T-helper 2 cell treated with Interferon-gamma antibody and Interleukin-4, amounts not matched to agents 100 ng/mL and 5 ng/mL, for 36 hours (primary cell): ENCODE measurements around the gene PAQR9. TPM values are rescaled to one million over a fixed set of nuclear protein-coding genes. Genes with fewer than 3 reads are reported as not detected.

Experiments used
- intact Hi-C: fragments of 100-400 bp; cut with micrococcal nuclease; formaldehyde crosslinking; loops from one replicate; pipeline ENCODE4 v1.15.1; 2023
- total RNA-seq: library from RNA; stranded (reverse); gene quantifications from 2 replicates; pipeline ENCODE4 v1.2.3, GENCODE V29; 2022

Gene PAQR9
- total RNA-seq: not detected in 2 replicates

- intact Hi-C loops: no loop called here
These were observed at the start of gene PAQR9 for GRCh38 chr3:142963516-142964448. PAQR9 (minus strand) TSS chr3:142963674; CDS start chr3:142963336, 338 bp downstream.

DNA sequence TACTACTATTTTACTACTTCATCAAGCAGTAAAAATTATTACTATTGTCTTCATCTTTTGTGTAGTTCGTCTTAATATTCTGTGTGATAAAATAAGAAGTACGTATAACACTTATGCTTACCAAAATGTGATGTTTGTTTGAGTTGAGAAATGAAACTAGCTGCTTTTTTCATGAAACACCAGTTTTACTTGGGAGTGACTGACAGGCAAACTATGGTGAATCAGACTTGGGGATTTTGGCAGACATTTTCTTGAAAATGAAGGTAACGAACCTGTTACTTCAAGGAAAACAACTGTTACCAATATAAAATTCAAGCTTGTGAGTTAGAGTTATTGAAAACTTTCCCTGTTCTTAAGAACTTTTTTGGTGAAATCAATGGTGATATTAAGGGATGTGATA, 48.2 kb upstream of the PAQR9 start:
- intact Hi-C loops: no loop called here

DNA sequence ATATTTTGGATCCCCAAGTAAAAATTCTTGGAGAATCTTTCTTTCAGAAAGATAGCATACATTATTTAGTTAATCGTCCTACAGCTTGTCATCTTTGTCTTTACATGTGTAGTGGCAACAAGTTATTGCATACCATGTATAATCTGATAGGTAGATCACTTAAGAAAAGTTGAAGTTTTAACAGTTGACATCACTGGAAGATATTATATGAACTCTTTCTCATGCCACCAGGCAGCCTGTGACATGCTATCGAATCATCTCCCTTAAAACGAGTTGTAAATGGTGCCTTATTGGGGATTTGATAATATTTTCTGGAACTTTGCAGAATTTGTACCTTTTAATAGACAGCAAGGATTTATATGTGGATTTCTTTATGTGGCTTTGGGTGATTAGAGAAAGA, 46.5 kb upstream of the PAQR9 start:
- intact Hi-C loops: no loop called here

GRCh38 chr3:143004823-143005222, 41.3 kb upstream of the PAQR9 start:
- intact Hi-C loops: loop anchor here (5.0 kb wide), 3 partner anchors 162 to 1268 kb away; partner anchors contain the start of genes PLS1 and RNF7

GRCh38 chr3:143002727-143003126, 39.3 kb upstream of the PAQR9 start:
- intact Hi-C loops: loop anchor here (2.0 to 5.0 kb wide), 5 partner anchors 14 to 1516 kb away; partner anchors contain the start of genes PLS1, RASA2 and RNF7

DNA sequence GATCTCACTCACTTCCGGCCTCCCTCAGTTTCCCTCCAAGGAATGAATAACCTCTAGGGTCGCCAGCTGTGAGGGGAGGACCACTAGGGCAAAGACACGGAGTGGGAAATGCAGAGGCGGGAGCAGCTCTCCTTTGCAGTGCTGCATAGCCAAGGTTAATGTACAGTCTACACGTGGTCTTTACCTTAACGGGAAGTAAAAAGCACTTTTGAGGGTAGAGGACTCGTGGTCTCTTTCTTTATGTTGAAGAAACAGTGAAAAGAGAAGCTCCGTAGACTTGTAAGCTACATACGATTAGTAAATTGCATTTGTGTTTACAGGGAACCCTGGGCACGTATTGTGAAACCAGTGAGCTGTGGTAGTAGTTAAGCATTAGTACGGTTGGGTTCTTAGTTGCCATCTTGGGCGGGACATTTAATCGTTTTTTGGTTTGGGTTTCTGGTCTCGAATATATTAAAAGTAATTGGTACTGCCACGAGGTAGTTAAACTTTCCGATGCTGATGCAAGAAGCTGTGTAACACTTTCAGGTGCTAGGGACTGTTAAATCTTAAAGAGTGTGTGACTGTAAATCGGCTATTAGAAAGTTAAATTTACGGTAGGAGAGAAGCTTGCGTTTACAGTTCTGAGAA, 38.7 kb upstream of the PAQR9 start:
- intact Hi-C loops: loop anchor here (2.0 to 5.0 kb wide), 5 partner anchors 15 to 1515 kb away; partner anchors contain the start of genes PLS1, RASA2 and RNF7

DNA sequence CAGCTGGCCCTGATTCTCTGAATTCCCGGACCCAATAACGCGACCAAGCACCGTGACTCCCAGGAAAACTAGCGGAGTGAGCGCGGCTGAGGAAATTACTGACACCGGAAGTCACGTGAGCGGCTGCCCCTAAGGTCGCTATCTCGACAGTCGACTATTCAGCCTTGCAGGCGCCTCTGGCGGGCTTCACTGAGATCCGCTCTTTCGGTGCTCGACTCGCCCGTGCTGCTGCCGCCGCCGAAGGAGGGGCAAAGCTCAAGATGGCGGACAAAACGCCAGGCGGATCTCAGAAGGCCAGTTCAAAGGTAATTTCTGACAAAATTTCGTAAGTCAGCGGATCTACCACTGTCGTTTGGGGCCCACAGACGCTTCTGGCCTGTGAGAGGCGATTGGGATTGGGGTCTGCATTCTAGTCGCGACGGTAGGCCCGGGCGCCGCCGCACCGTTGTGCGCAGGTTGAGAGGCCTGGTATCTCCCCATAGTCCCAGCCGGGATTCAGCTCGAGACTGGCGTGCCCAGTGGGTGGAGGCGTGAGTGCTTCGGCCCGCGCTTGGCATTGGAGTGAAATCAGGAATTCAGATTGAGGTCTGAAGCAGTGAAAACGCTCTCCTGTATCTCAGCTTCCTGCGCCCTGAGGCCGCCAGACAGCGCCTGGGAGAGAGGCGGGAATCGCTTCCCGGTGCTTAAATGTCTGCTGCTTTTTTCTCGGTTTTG, 38.1 kb upstream of the PAQR9 start, which contains the start of gene U2SURP:
Gene U2SURP (plus strand): TSS at position 202 of the 714 bp plus-strand sequence. CDS start 59 bp downstream, at position 261.
- intact Hi-C loops: loop anchor here (1.0 to 5.0 kb wide), 12 partner anchors 15 to 1515 kb away; partner anchors contain the start of genes ATR, PLS1, RASA2 and RNF7

GRCh38 chr3:143001034-143001368, 37.5 kb upstream of the PAQR9 start:
- intact Hi-C loops: loop anchor here (1.0 to 5.0 kb wide), 10 partner anchors 119 to 1264 kb away; partner anchors contain the start of genes ATR, PLS1, RNF7 and SLC9A9

GRCh38 chr3:143000528-143000927, 37.1 kb upstream of the PAQR9 start:
- intact Hi-C loops: loop anchor here (5.0 kb wide), 3 partner anchors 167 to 1263 kb away; partner anchors contain the start of genes PLS1 and RNF7

DNA sequence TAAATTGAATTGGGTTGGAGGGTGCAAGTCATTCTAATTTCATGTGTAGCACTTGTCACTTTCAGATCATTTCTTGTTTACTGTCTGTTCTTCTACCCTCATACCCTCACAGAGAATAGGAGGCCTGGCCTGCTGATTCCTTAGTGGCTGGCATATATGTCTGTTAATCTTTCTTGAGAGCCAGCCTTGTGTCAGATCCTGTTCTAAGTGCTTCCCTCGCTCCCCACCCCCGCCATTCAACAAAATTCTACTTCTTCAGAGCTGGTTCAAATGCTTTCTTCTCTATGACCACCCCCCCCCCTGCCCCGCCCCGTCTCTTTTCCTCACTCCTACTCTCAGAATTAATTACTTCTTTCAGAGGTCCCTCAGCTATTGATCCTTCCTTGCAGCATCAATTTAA, 36.4 kb upstream of the PAQR9 start:
- intact Hi-C loops: loop anchor here (5.0 kb wide), 3 partner anchors 167 to 1263 kb away; partner anchors contain the start of genes PLS1 and RNF7

DNA sequence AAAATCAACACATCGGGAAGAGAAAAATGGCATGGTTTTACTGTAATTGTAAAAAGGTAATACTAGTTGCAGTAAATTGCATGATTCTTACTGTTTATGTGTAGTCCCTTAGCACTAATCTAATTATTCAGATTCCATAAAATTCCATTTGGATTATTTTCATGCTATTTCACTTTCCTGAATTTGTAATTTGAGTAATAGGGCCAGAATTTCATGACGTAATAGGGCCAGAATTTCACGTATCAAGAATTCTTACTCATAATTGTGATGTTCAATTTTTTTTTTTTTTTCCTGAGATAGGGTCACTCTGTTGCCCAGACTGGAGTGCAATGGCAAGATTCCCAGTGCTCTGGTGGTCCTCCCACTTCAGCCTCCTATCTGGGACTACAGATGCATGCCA, 35.0 kb upstream of the PAQR9 start:
- intact Hi-C loops: no loop called here

DNA sequence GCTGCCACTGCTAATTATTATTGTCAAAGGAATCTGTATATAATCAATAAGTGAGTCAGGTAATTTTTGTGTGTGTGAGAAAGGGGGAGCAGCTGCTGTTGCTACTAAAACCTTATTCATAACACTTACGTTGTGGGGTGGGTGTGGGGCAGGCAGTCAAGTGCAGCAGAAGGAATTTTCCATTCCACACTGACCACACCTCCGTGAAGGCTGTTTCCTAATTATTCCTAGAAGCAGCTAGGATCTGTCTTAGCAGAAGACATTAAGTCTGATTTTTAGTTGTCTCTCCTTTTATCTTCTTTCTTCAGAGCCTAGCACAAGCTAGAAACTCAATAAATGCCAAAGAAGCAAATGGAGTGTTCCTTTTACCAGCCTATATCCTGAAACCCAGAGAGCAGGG, 33.9 kb upstream of the PAQR9 start:
- intact Hi-C loops: no loop called here

DNA sequence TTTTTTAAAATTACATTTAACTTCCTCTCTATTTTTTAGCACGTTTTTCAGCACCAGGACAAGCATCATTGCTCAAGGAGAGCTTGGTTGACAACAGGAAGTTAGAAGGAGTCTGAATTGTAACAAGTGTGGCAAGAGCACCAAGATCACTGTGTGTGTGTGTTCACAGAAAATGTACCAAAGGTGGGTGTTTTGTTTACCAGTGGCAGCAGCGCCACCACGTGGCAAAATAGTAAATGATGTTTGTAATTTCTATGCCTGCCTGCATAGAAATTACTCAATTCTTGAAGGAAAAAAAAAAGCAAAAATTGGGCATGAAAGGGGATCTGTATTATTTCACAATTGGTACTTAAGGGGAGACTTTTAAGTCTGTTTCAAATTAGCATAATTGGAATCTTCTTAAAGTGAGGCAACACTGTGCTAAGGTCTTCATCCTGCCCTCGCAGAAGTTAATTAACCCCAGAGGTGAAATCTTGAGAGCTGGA, 30.5 kb upstream of the PAQR9 start:
- intact Hi-C loops: loop anchor here (2.0 to 5.0 kb wide), 3 partner anchors 152 to 407 kb away; no protein-coding TSS in a partner anchor

- intact Hi-C loops: loop anchor here (5.0 kb wide), 2 partner anchors 150 to 405 kb away; no protein-coding TSS in a partner anchor
These were observed 28.8 kb upstream of the PAQR9 start for GRCh38 chr3:142992323-142992722.

GRCh38 chr3:142990721-142991120, 27.2 kb upstream of the PAQR9 start:
- intact Hi-C loops: loop anchor here (5.0 kb wide), 2 partner anchors 148 to 403 kb away; no protein-coding TSS in a partner anchor

DNA sequence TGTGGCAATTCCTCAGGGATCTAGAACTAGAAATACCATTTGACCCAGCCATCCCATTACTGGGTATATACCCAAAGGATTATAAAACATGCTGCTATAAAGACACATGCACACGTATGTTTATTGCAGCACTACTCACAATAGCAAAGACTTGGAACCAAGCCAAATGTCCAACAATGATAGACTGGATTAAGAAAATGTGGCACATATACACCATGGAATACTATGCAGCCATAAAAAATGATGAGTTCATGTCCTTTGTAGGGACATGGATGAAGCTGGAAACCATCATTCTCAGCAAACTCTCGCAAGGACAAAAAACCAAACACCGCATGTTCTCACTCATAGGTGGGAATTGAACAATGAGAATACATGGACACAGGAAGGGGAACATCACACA, 25.4 kb upstream of the PAQR9 start:
- intact Hi-C loops: loop anchor here (10.0 kb wide), 1 partner anchor 864 kb away; no protein-coding TSS in a partner anchor

GRCh38 chr3:142988221-142988620, 24.7 kb upstream of the PAQR9 start:
- intact Hi-C loops: loop anchor here (10.0 kb wide), 1 partner anchor 863 kb away; no protein-coding TSS in a partner anchor

DNA sequence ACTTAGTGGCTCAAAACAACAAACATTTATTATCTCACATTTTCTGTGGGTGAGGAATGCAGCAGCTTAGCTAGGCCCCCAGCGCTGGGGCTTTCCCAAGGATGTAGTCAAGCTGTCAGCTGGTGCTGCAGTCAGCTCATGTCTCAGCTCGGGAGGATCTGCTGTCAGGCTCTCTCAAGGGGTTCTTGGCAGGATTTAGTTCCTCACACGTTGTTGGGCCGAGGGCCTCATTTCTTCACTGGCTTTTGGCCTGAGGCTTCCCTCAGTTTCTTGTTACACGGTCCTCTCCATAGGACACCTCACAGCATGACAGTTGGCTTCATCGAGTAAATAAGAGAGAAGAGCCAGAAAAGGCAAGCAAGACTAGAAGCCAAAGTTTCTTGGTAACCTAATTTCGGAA, 24.2 kb upstream of the PAQR9 start:
- intact Hi-C loops: loop anchor here (2.0 to 10.0 kb wide), 3 partner anchors 57 to 863 kb away; no protein-coding TSS in a partner anchor

- intact Hi-C loops: loop anchor here (2.0 to 10.0 kb wide), 3 partner anchors 56 to 862 kb away; no protein-coding TSS in a partner anchor
These were observed 23.7 kb upstream of the PAQR9 start for GRCh38 chr3:142987080-142987700.

DNA sequence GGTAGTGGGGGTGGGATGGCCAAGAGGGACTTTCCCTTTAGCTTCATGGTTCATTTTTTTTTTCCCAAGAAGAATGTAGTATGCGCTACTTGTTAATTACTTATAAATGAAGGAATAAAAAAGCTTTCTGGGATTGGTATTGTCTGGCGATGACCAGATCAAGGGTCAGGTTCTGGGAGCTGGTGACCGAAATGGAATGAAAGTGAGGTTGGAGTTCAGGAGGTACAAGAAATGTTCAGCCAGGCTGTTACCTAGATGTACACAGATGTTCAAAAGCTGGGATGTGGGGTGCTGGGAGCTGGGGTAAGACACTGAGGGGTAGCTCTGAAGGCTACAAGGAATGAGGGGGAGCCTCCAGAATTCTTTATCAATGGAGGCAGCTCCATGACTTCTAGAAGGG, 20.8 kb upstream of the PAQR9 start:
- intact Hi-C loops: loop anchor here (10.0 kb wide), 1 partner anchor 859 kb away; no protein-coding TSS in a partner anchor
